GM21723 (cell line): ENCODE measurements around the gene SUCLG2.
"Not testable (repeated sequence)": the region's sequence is repeated elsewhere in the genome, so short reads cannot be mapped to it uniquely, and the experiment has no call there.

Experiments
- ATAC-seq: cut with Tn5 transposase; IDR thresholded peaks from one replicate; pipeline ENCODE4 v1.9.1; 2021; ENCODE audit warnings: mild to moderate bottlenecking, moderate library complexity; ENCODE audit not compliant: unreplicated experiment

SUCLG2 gene

DNA sequence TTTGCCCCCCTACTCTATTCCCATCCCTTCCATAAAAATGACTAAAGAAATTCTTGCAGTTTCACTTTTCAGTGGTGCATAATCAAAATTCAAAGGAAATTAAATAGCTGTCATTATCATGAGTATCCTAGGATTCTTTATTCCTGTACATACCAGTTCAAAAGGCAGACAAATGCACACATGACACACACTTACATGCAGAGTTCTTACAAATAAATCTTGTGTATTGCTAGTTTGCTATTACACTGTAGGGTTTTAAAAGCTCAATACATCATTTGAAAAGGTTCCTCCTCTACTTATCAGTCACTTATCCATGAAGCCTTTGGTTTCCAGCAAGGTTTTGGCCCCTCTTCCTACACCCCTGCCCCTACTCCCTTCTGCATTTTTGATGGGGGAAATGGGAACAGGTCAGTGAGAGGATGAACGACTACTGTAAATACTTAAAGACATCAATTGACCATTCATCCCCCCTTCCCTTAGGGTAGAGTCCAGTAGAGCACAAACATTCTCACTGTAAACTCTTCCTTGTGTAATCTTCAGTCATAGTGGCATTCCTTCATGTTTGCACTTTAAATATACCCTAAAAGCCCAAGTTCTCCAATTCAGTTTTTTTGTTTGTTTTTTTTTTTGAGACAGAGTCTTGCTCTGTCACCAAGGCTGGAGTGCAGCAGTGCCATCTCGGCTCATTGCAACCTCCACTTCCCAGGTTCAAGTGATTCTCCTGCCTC, 92.6 kb downstream of the SUCLG2 start:
- no peak for ATAC-seq

DNA sequence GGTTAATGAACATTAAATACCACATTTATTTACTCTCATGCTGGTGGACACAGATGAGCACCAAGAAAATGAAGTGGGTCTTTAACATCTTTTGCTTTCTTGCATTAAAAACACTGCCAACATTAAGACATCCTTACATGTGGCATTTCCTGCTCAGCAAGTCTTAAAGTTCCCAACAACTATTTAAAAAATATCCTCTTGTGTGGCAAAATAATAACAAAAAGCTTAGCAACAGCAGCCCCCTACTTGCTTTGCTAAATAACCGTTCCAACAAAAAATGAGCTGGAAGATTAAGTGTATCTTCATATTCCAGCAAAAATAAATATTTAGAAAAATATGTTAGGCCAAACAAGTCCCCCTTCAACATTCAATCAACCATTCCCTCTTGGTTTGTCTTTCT, 93.1 kb downstream of the SUCLG2 start:
- ATAC-seq = no peak

DNA sequence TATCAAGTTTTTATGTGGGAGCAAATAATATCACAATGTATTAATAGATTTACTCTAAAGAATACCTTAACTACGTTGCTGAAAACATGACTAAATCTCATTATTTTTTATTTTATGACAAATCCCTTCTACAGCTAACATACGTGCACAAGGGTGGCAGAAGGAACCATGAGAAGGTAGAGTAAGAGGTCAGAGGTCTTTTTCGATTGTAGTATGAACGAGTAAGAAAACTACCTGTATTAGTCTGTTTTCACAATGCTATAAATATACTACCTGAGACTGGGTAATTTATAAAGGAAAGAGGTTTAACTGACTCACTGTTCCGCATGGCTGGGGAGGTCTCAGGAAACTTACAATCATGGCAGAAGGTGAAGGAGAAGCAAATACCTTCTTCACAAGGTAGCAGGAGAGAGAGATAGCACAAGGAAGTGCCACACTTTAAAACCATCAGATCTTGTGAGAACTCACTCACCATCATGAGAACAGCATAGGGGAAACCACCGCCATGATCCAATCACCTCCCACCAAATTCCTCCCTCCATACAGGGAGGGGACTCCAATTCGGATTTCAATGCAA, 95.3 kb downstream of the SUCLG2 start:
- no peak for ATAC-seq

DNA sequence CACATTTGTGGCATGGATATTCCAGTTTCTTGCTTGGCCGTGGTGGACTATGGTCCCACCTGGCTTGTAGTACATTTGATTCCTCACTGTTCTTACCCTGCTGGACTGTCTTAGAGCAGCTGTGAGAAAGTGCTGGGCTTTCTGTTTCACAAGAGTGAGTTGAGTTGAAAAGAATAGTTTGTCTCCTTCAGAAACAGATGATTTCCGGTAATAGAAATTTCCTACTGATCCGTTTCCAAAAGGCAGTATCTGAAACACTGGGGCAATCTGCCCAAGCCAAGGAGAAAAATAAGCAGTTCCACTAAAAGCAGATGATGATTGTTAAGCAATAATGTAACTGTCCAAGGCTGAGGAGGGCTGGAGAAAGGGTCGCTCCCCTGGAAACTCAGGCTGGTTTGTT, 96.0 kb downstream of the SUCLG2 start:
- ATAC-seq = no peak

DNA sequence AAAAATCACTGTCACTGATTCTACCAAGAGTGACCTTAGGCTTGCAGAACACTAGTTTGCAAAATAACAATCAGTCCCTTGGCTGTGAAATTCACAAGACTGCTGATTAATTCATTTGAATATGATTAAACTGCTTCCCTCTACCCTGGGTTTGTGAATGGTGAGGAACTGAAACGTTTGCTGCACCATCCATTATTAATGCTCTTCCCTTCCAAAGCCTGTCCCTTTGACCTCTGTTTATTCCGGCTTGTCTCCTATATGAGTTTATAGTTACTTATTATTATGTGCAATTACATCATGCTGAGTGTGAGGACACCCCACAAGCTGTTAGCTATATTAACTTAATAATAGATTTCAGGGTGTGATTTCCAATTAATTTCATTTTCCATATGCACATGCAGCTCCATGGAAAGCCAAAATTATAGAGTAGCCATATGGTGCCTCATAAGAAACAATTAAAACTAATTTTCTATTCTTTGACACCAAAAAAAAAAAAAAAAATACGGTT, 96.5 kb downstream of the SUCLG2 start:
- ATAC-seq = no peak

DNA sequence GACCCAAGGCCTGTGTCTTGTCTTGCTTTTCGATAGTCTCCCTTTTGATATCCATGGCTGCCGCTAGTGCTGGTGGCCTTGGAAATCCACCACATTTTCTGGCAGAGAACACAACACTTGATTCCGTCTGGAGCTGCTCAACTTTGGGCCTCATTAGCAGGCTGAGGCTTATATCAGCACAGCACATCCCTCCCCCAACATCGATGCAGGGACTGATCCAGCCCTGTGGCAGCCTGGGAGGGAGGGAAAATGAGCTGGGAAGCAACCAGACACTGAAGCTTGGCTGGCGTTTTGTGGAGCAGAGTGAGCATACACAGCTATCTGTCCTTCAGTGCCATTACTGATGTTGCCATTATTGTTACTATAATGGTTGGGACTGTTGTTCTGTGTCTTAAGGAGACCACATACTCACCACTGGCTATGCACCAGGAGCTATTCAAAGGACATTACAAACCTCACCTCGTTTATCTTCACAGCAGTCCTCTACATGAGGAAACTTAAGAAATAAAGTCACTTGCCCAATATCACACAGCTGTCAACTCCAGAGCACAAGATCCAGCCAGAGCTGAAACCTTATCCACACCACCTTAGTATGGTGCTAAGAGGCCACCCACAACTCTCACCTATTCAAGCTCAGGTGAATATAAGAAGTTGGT, 102.9 kb downstream of the SUCLG2 start:
- no peak for ATAC-seq

DNA sequence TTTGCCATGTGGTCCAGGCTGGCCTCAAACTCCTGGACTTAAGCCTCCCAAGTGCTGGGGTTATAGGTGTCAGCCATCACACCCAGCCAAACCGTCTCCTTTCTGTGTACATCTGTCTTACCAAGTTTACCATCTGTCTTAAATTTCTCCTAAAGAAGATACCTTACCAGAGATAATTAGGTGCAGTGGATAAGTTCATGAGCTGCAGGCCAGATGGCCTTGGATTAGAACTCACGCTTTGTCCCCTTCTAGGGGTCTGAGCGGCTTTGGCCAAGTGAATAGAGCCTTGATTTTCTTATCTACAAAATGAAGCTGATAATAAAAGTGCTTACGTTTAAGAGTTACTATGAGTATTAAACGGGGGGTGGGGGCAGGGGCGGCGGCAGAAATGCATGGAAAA, 103.9 kb downstream of the SUCLG2 start:
- ATAC-seq = no peak

DNA sequence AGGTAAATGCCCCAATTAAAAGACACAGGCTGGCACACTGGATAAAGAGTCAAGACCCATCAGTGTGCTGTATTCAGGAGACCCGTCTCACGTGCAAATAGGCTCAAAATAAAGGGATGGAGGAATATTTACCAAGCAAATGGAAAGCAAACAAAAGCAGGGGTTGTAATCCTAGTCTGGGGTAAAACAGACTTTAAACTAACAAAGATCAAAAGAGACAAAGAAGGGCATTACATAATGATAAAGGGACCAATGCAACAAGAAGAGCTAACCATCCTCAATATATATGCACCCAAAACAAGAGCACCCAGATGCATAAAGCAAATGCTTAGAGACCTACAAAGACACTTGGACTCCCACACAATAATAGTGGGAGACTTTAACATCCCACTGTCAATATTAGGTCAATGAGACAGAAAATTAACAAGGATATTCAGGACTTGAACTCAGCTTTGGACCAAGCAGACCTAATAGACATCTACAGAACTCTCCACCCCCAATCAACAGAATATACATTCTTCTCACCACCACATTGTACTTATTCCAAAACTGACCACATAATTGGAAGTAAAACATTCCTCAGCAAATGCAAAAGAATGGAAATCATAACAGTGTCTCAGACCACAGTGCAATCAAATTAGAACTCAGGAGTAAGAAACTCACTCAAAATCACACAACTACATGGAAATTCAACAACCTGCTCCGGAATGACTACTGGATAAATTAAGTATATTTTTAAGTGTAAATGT, 111.7 kb downstream of the SUCLG2 start:
- not testable (repeated sequence) for ATAC-seq

DNA sequence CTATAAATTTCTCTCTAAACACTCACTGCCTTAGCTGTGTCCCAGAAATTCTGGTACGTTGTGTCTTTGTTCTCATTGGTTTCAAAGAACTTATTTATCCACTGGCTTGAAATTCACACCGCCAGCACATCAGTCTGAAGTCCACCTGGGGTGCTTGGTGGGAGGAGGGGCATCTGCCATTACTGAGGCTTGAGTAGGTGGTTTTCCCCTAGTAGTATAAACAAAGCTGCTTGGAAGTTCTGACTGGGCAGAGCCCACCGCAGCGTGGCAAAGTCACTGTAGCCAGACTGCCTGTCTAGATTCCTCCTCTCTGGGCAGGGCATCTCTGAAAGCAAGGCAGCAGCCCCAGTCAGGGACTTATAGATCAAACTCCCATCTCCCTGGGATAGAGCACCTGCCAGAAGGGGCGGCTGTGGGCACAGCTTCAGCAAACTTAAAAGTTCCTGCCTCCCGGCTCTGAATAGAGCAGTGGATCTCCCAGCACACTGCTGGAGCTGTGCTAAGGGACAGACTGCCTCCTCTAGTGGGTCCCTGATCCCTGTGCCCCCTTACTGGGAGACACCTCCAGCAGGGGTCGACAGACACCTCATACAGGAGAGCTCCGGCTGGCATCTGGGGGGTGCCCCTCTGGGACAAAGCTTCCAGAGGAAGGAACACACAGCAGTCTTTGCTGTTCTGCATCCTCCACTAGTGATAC, 114.1 kb downstream of the SUCLG2 start:
- no peak for ATAC-seq

DNA sequence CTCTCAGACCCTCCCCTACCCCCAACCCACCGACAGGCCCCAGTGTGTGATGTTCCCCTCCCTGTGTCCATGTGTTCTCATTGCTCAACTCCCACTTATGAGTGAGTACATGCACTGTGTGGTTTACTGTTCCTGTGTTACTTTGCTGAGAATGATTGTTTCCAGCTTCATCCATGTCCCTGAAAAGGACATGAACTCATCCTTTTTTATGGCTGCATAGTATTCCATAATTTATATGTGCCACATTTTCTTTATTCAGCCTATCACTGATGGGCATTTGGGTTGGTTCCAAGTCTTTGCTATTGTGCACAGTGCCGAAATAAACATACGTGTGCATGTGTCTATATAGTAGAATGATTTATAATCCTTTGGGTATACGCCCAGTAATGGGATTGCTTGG, 117.2 kb downstream of the SUCLG2 start:
- ATAC-seq = not testable (repeated sequence)

DNA sequence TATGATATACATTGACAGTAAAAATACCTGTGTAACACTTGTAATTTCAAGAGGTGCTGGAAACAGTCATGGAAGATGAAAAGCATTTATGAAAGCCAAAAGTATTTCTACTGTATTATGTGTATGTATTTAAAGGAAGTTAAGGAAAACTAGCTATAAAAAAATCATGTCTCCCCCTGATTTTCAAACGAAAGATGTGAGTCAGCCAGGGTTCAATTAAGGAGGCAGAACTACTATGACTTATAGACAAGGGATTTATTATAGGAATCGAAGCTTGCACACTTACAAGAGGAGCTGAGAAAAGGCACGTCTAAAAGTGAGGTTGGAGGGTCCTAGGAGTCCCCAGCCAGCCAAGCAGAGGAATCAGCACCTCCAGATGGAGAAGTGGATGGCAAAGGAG, 119.4 kb downstream of the SUCLG2 start:
- no peak for ATAC-seq

DNA sequence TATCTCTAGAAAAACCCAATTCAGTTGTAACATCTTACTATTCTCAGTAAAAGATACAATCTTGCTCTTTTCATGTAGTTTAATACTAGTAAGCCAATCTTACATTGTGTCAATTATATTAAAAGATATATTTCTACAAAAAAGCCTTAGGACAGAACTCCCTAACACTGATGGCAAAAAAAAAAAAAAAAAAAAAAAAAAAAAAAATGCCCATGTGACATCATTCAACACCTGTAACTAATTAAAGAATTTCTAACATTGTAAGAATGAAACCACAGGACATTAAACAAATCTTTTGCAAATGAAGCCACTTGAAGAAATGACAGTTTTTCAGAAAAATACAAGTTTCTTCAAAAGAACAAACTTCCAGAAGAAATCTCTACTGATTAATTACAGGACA, 119.8 kb downstream of the SUCLG2 start:
- ATAC-seq = no peak

DNA sequence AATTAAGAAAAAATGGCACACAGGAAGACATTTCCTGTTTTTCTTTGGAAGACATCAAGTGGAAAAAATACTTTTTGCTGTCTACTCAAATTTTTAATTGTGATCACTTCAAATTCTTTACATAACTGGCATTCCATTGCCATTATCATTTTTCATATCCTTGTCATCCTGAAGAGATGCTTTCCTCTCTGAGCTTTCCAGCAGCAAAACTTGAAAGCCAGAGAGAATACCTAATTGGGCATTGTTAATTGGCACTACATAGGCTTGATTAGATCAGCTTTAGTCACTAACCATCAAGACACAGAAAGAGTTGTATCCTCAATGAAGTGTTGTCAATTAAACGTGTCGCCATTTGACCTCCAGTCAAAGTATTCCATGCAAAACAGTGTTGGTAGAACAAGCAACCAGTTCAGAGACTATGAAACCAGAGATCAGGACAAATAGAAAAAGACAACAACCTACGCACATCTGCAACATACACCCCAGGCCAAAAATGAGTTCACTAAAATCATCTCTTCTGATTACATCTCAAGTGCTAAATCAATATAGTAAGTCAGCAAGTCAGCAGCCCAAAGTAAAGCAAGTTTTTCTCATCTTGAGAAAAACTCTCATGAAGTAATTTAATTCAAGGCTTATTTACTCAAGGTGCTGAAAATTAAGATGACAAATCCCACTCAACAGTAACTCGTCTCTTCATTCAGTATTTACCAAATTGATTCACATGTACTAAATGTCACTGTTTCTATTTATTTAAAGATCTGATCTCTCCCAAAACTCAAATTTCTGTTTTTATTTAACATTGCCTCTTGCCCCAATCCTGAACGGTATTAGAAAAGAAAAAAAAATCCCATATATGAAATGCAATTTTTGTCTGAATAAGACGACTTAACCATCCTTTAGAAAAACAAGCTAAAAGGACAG, 123.0 kb downstream of the SUCLG2 start:
- ATAC-seq = no peak

DNA sequence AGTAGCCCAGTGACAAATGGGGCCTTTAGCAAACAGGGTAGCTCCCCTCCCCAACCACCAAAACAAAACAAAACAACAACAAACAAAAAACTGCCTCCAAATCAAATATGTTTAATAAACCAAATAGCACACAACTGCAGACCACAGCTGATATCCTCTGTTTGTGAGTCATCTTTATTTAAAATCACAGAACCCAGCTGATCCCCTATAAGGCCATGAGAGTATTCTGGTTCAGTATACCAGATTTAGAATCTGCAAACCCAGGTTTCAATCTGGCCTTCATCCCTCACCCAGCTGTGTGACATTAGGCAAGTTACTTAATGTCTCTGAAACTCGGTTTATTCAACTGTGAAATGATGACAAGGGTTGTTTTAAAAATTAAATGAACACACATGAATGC, 124.5 kb downstream of the SUCLG2 start:
- ATAC-seq = no peak

DNA sequence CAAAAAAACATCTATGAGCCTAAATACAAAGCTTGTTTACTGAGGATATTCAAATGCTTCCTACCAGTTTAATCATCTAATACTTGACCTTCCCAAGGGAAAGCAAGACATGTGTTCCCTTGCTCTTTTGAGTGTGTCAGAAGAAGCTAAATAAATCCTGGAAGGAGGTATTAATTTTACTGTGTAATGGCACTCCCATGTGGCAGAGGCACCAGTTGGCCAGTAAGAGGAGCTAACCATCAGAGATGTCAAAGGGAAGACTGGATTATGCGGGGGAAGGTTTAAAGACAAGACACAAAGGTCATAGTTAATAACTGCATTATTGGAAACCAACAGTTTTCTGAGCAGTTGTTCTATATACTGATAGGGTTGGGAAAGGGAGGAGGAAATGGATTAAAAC, 125.1 kb downstream of the SUCLG2 start:
- ATAC-seq = no peak

DNA sequence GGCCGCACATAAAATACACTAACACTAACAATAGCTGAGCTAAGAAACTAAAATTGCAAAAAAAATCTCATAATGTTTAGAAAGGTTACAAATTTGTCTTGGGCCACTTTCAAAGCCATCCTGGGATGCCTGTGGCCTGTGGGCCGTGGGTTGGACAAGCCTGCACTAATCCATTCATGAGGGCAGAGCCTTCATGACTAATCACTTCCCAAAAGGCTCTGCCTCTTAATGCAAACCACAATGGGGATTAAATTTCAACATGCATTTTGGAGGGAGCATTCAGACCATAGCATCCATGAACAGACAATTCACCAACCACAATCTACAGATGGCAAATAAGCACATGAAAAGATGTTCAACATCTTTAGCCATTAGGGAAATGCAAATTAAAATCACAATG, 128.2 kb downstream of the SUCLG2 start:
- no peak for ATAC-seq

DNA sequence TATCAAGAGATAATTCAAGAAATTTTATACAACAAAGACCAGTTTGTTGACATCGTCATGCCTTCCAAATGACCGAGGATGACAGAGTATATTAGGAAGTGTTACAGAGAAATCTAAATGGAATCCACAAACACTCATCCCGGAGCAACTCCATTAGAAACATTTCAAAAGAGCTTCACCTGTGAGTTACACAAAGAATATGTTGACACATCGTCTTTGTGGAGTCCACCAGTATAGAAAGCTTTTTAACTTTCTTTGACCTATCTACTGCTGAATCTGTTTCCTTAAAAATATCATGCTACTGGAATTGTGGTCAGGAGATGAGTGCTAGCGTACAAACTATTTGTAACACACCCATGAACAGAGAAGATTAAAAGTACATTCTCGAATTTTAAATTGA, 130.4 kb downstream of the SUCLG2 start:
- ATAC-seq = no peak

DNA sequence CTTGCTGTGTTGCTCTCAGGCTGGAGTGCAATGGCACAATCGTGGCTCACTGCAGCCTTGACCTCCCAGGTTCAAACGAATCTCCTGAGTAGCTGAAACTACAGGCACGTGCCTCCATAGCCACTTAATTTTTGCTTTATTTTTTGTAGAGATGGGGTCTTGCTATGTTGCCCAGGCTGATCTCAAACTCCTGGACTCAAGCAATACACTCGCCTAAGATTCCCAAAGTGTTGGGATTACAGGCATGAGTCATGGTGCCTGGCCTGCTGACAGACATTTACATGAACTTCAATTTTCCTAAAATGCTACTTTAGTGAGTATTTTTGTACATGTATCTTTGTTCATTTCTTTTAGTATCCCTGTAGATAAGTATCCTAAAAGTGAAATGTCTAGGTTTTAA, 132.3 kb downstream of the SUCLG2 start:
- no peak for ATAC-seq

DNA sequence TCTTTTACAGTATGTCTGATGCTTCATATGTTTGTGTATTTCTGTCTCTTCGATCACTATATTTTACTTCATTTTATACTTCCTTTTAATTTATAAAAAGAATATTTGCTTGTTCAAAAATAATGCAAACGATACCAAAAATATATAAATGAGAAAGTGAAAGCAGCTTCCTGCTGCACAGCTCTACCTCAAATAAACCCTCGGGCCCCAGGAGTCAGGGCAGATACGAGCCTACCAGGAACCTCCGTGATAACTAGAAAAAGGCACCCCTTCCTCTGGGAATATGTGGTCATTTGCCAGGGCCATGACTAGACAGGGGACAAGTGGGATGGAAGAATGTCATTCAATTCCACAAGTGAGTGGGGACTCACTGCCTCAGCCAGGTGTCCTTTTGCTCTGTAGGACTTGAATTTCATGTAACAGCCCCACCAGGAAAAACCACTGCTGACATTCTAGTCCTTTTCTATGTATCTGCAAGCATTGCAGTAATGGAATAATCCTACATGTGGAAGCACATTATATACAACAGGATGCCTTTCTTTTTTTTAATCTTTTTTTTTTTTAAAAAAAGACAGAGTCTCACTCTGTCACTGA, 133.3 kb downstream of the SUCLG2 start:
- ATAC-seq = no peak
